AG04450 (cell line): ENCODE measurements around the gene KDSR. TPM values are rescaled to one million over a fixed set of nuclear protein-coding genes. Genes with fewer than 3 reads are reported as not detected.

Source experiments
- CTCF ChIA-PET: fragments of 300-600, 350-600 bp; formaldehyde crosslinking; extraction: SDS; loops from one replicate; lab custom pipeline; 2022; ENCODE audit warnings: antibody characterized with exemption, inconsistent platforms; lab: Charles Lee
- POLR2A ChIA-PET: fragments of 350-600 bp; formaldehyde crosslinking; extraction: SDS; loops from one replicate; lab custom pipeline; 2021; ENCODE audit warnings: antibody characterized with exemption, inconsistent platforms; lab: Yijun Ruan, JAX
- DNase-seq: peaks from one replicate; pipeline ENCODE4 v3.0.0-alpha.2; 2011; ENCODE audit warnings: low read depth, low spot score
- H3K27ac ChIP-seq: one replicate; pipeline ENCODE4 v1.5.1; 2012; ENCODE audit warnings: low read depth, low read length, control low read depth
- H3K27me3 ChIP-seq: one replicate; pipeline ENCODE4 v1.6.0; 2012; ENCODE audit warnings: low read length; ENCODE audit not compliant: control insufficient read depth, insufficient read depth
- H3K4me3 ChIP-seq: 2 replicates; pipeline ENCODE4 v1.5.1; 2011; ENCODE audit warnings: mild to moderate bottlenecking, low read depth, low read length, control low read depth
- H3K9me3 ChIP-seq: 2 replicates; pipeline ENCODE4 v1.5.1; 2012; ENCODE audit warnings: low read length; ENCODE audit not compliant: control insufficient read depth, insufficient read depth
- CTCF ChIP-seq: IDR thresholded peaks from 2 replicates; pipeline ENCODE4 v1.5.1; 2011; ENCODE audit warnings: low read depth, low read length, control low read depth, inconsistent platforms
- polyA plus RNA-seq: library from polyadenylated mRNA; depleted of rRNA; stranded (reverse); fragments of >200 nt; gene quantifications from 2 replicates; pipeline ENCODE4 v1.2.3, GENCODE V29; 2011

Gene KDSR
- polyA plus RNA-seq, 1 experiment: 39.9 TPM

GRCh38 chr18:63325086-63325686 is 41.8 kb downstream of the KDSR start:
- no peak for TF ChIP-seq CTCF
- Histone ChIP-seq H3K4me3 (no peak overlapping the region), H3K27me3 (no peaks in the 10 kb centered on the region), H3K27ac (no peak overlapping the region), H3K9me3 (no peaks in the 10 kb centered on the region)
- ChIA-PET POLR2A (no interaction called here), CTCF (interaction anchor here (0.9 to 7.4 kb wide), 7 partner anchors 10 to 309 kb away, joined by 3 to 148 read pairs (median 9); no protein-coding TSS in a partner anchor)
- DNase-seq: no peak

GRCh38 chr18:63322908-63323634 is 43.9 kb downstream of the KDSR start:
- TF ChIP-seq CTCF: peak; percentile 82
- Histone ChIP-seq H3K4me3 (no peak overlapping the region), H3K27me3 (peaks cover 10% of the 10 kb centered on the region), H3K27ac (no peak overlapping the region), H3K9me3 (no peaks in the 10 kb centered on the region)
- DNase-seq: peak; percentile 42
- CTCF ChIA-PET: interaction anchor here (0.5 to 7.4 kb wide), 34 partner anchors 8 to 915 kb away, joined by 3 to 148 read pairs (median 4); no protein-coding TSS in a partner anchor
- POLR2A ChIA-PET: interaction anchor here (0.6 kb wide), 1 partner anchor 307 kb away, joined by 4 read pairs; no protein-coding TSS in a partner anchor

GRCh38 chr18:63322206-63322605 is 44.8 kb downstream of the KDSR start:
- Histone ChIP-seq H3K27me3 (peaks cover 19% of the 10 kb centered on the region), H3K4me3 (no peak overlapping the region), H3K27ac (no peak overlapping the region), H3K9me3 (no peaks in the 10 kb centered on the region)
- POLR2A ChIA-PET: no interaction called here
- DNase-seq: no peak
- CTCF ChIA-PET: interaction anchor here (0.5 to 7.4 kb wide), 25 partner anchors 8 to 914 kb away, joined by 3 to 148 read pairs (median 4); no protein-coding TSS in a partner anchor
- TF ChIP-seq CTCF: no peak

GRCh38 chr18:63321291-63321690 is 45.7 kb downstream of the KDSR start:
- Histone ChIP-seq H3K4me3 (no peak overlapping the region), H3K9me3 (no peaks in the 10 kb centered on the region), H3K27ac (no peak overlapping the region), H3K27me3 (peaks cover 19% of the 10 kb centered on the region)
- ChIA-PET POLR2A (no interaction called here), CTCF (interaction anchor here (1.0 to 7.4 kb wide), 5 partner anchors 14 to 737 kb away, joined by 3 to 148 read pairs (median 37); no protein-coding TSS in a partner anchor)
- no peak for TF ChIP-seq CTCF
- DNase-seq: no peak

GRCh38 chr18:63320975-63321265 is 46.1 kb downstream of the KDSR start:
- Histone ChIP-seq H3K27ac (no peak overlapping the region), H3K4me3 (peak overlapping the region; percentile 60), H3K9me3 (no peaks in the 10 kb centered on the region), H3K27me3 (peaks cover 19% of the 10 kb centered on the region)
- POLR2A ChIA-PET: no interaction called here
- no peak for DNase-seq
- no peak for TF ChIP-seq CTCF
- CTCF ChIA-PET: interaction anchor here (3.4 to 7.4 kb wide), 3 partner anchors 14 to 304 kb away, joined by 37 to 148 read pairs (median 77); no protein-coding TSS in a partner anchor
